Stimulated activated CD4-positive, alpha-beta T cell treated with anti-CD3 and anti-CD28 coated beads, TNF-alpha, amount 100 ng/mL, for 4 hours (primary cell): ENCODE data around the gene ZCCHC12.
"Not testable (repeated sequence)": the region's sequence is repeated elsewhere in the genome, so short reads cannot be mapped to it uniquely, and the experiment has no call there.

ENCODE experiments used
- DNase-seq, 3 experiments: peaks; one replicate each; pipeline ENCODE4 v3.0.0-alpha.2; 2020; ENCODE audit warnings: low read depth in 3 of 3

ZCCHC12 gene

DNA sequence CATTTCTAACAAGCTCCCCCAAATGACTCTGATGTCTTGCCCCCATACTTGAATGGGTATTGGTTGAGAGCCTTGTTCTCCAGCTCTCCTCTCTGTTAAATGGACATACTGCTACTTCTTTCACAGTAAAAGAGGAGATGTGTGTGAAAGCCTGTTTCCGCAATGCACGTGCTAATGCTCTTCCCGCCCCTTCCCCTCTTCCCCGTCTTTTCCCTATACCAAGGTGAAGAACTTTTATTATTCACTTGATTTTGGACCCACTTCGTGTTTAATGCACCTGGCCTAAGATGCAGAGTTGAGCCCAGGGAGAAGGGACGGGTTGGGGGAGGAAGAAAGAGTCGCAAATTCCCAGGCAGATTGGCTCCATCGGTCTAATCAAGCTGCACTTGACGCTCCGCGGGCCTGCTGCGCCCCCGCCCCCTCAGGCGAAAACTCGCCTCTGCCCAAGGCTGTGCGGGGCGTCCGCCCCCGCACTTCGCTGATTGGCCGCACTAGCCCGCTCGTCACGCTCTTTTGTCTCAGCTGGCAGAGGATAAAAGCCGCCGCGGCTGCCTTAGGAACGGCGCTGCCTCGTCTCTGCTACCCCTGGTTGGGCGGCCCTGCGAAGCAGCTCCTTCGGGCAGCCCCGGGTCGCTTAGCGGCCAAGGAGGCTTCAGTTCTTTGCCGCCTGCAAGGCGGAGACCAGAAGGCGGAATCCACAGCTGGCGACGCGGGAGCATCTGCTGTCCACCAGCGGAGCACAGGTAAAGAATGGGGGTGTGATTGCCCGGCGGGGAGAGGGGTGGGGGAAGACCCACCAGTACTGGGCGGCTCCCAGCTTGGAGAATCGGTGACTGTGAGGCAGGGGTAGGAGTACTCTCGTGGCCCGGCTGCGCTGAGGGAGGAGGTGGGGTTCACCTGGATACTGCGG lies at the start of gene ZCCHC12:
ZCCHC12 (plus strand) TSS at position 562 of the 910 bp plus-strand sequence. CDS start 1,421 bp downstream, outside the sequence.
- DNase-seq = peak in 1 of 3 experiments; percentile 15

DNA sequence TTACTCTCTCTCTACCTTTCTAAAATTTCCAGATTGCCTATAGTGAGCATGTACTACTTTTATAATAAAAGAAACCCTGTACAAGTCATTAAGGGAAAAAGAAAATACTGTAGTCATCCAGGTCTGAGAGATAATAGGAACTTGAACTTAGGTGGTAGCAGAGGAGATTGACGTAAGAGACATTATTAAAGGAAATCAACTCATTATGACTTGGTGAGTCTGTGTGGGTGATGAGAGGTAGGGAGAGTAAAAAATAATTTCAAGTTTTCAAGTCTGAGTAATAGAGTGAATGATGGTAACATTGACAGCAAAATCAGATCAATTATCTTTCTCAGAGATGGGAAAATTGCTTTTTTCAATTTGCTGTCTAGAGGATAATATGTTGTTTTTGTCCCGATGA lies 44.0 kb upstream of the ZCCHC12 start:
- no peak for DNase-seq

DNA sequence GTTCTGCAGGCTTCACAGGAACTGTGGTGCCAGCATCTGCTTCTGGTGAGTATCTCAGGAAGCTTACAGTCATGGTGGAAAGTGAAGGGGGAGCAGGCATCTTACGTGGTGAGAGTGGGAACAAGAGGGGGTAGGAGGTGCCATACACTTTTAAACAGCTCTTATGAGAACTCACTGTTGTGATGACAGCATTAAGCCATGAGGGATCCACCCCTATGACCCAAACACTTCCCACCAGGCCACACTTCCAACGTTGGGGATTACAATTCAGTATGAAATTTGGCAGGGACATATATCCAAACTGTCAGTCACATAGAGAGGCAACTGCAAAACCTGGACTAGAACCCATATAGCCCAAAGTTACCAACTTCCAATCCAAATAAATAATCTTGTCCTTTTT lies 43.1 kb upstream of the ZCCHC12 start:
- no peak for DNase-seq

DNA sequence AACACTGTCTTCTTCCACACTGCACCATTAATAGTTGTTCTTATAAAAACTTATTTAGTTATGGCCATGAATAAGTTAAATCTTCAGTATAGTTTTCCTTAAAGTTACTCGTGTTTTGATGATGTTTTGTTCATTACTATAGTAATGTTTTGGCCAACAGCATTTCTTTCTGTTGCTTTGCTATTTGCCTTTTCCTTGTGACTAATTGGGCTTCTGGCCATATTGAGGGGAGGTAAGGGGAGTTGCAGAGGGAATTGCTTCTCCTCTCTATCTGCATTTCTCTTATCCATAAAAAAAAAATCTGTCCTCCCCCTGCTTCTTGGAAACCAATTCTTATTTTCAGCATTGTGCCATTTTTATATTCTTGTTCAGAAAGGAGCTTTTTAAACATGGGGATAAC lies 42.7 kb upstream of the ZCCHC12 start:
- no peak for DNase-seq

DNA sequence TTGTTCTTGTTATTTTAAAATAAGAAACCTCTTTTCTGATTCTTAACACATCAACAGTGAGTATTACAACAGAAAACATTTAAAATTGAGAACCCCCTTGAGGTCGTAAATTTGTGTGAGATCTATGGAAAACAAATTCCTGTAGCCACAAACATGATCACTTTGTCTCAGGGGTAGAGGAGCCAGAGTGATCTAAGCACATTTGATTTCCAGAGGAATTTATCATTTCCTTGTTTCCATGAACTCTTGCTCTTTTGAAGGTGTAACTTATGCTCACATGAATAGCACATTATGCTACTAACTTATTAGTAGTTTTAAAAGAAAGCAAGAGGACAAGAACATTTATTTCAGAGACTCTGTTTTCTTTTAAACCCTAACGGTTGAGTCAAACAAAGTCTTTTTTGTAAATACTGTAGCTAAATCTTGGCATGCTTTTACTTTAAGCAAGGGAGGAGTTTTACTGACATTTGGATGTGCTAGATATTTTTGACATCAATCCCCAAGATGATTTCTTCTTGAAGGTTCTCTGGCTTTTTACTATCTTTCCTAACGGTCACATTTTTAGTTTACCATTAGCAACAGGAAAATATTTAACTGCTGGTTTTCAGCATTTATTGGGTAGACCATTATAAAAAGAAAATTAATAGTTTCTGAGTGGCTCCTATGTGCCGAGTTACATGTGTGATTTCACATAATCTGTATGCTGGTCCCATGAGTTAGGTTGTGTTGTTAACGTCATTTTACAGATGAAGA lies 27.9 kb upstream of the ZCCHC12 start:
- DNase-seq = no peak

DNA sequence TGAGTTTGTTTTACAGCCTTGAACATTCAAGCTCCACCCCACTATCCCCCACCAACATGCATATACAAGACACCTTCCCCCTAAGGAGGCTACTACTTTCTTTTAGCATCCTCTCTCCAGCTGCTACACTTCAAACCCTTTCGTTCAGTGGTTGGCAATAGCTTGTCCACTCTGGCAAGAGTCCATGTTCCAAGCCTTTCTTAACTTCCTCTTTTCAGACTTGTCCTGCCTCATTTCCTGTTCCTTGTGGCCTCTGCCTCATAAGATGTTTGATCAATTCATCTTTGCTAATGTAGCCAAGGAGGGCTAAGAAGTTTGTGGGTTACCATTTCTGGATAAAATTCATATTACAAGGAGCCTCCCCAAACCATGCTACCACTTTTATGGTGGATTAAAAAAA lies 20.8 kb upstream of the ZCCHC12 start:
- DNase-seq = no peak

DNA sequence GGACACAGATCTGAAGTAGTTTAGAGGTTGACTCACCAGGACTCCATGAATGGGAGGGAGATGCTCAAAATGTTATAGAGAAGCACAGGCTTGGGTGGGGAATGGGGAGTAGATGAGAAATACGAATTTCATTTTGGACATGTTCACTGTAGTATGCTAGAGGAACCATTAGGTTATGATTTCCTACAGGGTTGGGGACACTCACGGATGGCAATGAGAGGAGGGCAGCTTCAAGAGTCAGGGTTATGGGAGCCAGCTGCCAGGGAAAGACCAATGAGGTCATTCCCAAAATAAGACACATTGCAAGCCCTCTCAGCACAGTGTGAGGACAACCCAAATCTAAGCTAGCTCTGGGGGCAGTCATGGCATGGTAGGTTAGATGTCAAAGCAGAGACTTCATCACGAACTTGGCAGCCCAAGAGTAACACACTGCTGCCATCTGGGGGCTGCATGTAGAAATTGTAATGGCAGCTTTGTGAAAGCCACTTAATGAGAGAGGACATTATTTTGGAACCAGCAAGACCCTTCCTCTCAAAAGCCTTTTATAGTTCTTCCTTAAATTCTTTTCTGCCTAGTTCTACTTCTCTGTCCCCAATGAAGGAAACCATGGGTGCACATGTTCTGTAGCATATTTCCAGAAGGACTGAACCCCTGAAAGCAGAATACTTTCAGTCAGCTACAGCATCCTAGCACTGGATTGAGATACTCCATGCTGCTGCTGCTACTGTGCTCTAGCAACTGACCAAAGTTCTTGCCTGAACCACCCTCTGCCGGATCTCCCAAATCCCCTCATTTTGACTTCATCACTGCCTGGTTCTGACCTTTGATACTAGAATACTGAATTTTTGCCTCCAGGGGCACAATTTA lies 16.2 kb upstream of the ZCCHC12 start:
- DNase-seq = no peak

DNA sequence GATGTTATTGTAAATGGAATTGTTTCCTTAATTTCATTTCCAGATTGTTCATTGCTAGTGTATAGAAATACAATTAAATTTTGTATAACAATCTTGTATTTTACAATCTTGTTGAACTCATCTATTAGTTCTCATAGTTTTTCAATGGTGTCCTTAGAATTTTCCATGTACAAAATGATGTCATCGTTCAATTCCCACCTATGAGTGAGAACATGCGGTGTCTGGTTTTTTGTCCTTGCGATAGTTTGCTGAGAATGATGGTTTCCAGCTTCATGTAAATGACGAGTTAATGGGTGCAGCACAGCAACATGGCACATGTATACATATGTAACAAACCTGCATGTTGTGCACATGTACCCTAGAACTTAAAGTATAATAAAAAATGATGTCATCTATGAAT lies 6.4 kb upstream of the ZCCHC12 start:
- not testable (repeated sequence) for DNase-seq

DNA sequence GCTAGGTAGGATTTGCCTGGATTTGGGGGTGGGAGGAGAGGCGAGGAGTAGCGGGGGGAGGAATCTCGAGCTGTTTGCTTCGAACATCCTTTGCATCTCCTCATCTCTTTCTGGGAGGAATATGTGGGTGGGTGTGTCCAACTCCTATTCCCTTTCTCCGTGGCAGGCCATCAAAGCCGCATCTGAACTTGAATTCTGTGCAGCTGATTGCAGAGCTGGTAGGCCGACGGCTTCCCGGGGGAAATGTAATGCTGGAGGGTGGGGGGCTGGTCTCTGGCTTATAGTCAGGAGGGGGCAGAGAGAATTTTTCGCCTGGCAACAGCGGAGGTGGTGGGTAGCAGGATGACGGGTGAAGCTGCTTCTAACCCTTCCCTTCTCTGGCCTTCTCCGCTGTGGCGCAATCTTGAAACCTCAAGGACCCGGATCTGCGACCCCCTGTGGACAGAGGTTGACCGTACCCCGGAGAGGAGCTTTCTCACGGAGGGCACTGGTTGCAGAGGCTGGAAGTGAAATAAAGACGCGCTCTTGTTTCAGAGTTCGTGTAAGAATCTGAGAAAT lies 628 bp downstream of the ZCCHC12 start:
- DNase-seq = no peak

DNA sequence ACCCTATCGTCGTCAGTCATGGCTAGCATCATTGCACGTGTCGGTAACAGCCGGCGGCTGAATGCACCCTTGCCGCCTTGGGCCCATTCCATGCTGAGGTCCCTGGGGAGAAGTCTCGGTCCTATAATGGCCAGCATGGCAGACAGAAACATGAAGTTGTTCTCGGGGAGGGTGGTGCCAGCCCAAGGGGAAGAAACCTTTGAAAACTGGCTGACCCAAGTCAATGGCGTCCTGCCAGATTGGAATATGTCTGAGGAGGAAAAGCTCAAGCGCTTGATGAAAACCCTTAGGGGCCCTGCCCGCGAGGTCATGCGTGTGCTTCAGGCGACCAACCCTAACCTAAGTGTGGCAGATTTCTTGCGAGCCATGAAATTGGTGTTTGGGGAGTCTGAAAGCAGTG lies 1.6 kb downstream of the ZCCHC12 start:
- DNase-seq = no peak

DNA sequence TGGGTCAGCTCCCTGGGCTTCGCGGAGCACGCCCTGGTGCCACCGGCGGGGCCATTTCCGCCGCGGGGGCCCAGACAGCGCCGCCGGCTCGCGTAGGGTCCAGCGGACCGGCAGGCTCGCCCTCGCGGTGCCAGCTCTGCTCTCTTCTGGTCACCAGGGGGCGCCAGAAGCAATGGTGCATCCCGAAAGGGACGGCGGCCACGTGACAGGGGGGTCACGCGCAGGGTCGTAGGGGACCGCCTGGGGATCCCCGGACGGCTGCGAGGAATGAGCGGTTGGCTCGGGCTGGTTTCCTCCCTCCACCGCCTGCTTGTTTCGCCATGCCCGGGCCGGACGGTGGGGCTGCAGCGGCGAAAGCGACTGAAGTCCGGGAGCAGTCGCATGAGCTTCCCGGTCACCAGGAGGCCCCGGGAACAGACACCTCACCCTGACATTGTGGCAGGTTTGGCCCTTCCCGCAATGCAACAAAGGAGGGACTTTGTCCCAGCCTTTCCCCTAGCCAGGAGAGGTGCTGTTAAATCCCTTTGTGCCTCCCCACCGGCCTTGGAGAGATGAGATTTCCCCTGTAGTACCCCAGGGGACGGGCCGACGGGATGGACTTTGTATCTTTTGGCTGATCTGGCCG lies 15.8 kb downstream of the ZCCHC12 start:
- DNase-seq = peak; percentile 27 to 31 (median 28)

DNA sequence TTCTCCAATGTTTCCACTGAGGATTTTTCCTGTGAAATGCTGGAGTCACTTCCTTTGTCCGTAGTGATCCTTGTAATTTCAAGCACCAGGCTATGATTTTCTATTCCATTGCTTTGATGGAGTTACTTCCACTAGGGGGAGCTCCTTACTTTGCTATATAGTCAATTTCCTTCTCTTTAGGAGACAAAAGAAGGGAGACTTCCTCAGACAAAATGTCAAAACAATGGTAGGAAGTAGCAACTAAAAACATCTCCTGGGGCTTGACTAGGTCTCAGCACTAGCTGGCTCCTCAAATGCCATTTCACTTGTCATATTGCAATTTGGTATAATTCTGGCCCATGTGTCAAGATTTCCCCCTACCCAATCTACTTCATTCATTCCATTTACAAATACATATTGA lies 24.1 kb downstream of the ZCCHC12 start:
- no peak for DNase-seq

DNA sequence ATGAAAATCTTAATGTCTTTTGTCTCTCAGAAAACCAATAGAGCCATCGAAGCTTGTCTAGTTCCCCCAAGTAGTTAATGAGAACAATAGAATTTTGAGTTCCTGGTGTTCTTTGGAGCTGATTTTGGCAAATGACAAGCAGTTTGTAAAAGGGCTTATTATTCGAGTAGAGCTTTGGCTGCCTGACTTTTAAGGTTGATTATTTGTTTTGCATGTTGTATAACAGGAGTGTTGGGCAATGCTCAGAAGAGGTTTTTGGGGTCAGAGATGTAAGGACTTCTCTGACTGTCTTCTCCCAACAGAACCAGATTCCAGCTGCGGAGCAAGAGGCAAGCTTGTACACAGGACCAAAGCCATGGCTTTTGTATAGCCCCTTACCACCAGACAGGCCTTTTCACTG lies 30.0 kb downstream of the ZCCHC12 start:
- no peak for DNase-seq

DNA sequence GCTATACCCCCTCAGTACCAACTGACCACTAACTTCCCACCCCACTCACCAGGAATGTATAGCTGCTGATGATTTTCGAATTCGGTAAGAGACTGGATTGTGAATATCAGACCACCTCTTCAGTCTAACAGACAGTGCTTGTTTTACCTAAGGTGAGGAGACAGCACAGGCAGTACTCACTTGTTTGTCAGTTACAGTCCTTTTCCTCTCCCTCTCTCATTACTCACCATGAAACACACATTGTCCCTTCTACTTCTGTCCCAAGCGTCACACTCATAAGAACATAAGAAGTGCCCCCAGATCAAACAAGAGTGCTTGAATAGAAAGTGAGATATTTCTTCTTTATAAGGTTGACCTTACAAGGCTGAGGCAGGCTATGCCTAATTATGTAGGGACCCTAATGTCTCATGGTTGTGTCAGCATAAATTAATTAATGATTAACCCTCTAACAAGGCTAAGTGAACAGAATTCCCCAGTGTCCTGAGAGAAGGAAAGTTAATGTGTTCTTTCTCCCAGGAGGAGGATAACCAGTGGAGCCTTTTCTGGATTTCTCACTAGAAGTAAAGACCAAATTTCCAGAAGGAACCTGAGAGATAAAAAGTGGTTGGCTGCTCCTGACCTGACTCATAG lies 32.2 kb downstream of the ZCCHC12 start:
- no peak for DNase-seq

DNA sequence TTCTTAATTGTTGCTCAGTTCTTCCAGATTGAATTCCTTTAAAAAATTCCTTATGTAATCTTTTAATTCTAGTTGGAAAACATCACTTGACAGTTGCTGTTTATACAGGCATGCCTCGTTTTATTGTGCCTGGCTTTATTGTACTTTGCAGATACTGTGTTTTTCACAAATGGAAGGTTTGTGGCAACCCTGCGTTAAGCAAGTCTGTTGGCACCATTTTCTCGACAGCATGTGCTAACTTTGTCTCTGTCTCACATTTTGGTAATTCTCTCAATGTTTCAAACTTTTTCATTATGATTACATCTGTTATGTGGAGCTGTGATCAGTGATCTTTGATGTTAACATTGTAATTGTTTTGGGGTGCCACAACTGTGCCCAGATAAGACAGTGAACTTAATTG lies 33.4 kb downstream of the ZCCHC12 start:
- no peak for DNase-seq

DNA sequence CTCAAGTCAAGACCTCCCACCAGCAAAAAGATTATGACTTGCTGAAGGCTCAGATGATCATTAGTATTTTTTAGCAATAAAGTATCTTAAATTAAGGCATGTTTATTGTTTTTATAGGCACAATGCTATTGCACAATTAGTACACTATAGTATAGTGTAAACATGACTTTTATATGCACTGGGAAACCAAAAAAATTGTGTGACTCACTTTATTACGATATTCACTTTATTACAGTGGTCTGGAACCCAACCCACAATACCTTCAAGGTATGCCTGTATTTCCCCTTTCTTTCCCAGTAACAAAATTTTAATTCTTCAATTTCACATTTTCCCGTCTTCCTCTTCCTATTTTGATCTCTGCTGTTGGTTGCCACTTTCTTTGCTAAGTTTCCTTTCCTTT lies 37.7 kb downstream of the ZCCHC12 start:
- DNase-seq = no peak

DNA sequence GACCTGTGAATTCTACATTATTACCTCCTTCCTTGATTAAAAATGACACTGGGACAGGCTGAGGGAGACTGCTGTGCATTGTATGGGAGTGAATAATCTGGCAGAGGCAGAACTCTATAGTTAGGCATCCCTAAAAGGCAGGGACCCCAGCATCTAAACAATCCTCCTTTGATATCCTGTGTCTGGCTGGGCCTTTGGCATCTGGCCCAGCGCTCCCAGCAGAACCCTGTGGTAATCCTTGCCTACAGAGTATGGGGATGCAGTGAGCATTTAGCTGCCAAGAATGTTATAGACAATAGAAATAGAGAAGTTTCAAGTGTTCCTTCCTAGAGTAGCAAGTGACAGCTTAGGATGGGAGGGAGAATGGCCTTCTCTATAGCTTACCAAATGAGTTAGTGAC lies 38.5 kb downstream of the ZCCHC12 start:
- no peak for DNase-seq

DNA sequence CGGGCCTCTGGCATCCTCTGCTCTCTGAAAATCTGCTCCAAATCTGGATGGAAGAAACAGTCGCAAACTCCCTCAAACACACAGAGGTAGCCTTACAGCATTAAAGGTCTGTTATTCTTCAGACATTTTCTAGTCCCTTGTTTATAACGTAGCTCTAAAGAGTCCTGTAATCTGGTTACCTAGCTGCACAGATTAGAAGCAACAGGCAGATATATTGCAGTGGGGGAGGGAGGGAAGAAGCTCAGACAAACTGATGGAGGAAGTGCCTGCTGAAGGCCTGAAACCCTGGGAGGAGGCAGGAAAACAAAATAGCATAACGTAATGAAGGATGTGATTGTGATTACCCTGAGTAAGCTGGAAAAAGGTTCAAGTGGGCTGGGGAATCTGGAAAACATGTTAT lies 39.4 kb downstream of the ZCCHC12 start:
- DNase-seq = no peak

DNA sequence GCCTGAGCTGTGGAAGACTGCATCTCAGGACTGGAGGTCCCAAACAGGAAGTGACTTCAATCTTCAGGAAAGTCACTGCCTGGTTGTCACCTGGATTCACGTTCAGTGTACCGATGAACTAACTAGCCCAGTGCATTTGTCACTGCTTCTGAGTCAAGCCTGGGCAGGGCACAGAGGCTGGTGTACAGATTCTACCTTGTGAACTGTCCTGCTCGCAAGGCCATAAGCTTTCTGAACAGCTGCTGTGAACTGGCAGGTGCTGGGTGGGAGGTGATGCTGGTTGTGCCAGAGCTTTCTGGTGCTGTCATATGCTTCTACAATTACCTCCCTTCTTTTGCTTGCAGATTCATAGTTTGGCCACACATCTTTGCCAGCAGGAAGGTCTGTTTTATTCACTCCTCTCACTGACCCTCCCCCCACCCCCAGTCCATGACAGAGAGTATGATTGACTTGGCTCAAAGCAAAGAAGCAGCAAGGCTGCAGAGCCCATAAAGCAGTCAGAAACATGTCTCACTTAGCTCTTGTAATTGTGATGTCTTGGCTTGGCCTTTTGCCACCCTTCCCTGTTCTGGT lies 40.5 kb downstream of the ZCCHC12 start:
- DNase-seq = no peak

DNA sequence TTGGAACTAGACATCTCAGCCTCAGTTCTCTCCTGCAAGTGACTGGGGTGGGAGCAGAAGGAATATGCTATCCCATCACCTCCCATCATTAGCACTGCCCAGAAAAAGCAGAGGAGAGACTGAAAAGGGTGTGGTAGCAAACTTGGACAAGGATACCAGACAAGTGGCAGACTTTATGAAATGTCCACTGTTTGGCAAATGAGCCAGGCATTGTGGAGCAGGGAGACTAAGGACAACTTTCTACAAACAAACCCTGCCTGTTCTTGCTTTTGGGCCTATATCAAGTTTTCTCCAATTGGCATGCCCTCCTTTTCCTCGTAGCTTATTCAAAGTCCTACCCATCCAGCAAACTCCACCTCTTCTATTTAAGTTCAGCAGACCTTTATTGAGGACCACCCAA lies 41.6 kb downstream of the ZCCHC12 start:
- DNase-seq = no peak
